Measurements from ENCODE around the gene SUN2.

The SUN2 gene

DNA sequence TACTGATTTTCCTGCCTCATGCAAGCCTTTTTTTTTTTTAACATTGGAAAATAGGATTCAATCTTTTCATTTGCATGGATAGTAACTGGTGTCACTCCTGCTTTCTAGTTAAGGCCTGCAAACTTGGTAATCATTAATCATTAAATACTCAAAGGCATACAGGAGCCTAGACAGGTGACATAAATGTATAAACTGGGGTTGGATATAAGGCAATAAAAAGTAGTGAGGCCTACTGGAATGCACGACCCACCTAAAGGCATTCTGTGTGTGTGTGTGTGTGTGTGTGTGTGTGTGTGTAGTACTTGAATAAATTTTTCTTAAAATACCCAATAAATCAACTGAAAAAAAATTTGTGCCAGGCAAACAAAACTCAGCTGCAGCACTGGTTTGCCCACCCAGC lies 66.1 kb downstream of the SUN2 start:
- DNase-seq: no peak

GRCh38 chr22:38685761-38686160 lies 70.0 kb downstream of the SUN2 start:
- DNase-seq: no peak

DNA sequence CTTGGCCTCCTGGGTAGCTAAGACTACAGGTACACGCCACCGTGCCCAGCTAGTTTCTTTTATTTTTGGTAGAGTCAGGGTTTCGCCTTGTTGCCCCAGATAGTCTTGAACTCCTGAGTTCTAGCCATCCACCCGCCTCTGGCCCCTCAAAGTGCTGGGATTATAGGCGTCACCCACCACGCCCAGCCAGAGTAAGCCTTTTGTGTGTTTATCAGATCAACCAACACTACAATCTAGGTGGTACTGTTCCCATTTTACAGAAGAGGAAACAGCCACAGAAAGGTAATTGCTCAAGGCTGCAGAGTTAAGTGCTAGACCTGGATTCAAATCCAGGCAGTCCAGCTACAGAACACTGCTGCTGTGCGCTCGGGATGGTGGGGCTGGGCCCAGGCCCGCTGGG lies 70.9 kb downstream of the SUN2 start:
- no peak for DNase-seq

Measured in NCI-H2081 treated with DMSO at 0.1 percent for 48 hours (cell line).